Measurements from ENCODE around the gene PSMB11. TPM values are rescaled to one million over a fixed set of nuclear protein-coding genes. Genes with fewer than 3 reads are reported as not detected.

The PSMB11 gene
- total and polyA plus RNA-seq, 2 donors (not counting 3 experiments of a cell fraction or from before 2014, with no cell fraction given), result not detected

DNA sequence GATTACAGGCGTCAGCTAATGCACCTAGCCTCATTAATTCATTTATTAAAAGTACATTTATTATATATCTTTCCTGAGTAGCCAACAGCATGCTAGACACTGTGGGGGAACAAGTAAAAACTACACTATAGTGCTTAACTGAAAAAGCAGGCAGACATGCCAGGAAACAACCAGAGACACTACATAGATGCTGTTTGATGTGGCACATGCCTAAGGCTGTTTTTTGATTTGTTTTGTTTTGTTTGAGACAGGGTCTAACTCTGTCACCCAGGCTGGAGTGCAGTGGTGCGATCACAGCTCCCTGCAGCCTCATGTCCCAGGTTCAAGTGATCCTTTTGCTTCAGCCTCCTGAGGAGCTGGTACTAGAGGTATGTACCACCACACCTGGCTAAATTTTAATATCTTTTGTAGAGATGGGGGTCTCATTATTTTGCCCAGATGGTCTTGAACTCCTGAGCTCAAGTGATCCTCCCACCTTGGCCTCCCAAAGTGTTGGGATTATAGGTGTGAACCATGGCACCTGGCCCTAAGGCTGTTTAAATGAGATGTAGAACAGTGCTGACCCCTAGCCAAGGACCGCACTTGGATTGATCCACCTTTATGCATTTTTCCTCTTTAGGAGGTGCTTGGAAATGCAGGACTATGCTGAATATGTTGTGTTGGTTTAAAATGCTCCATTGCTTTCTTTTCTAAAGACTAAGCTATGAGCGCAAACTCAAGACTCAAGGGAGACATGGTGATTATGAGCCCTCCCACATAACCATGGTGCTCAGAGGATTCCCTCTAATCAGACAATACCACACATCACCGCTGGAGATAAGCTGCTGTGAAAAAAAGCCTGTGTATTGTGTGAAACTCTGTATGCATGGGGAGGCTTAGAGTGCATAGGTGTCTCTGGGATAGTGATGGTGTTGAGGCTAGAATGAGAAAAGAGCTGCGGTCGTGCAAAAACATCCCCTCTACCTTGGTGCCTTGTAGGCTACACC, 21.6 kb upstream of the PSMB11 start:
- intact Hi-C loops (cut with micrococcal nuclease), result no loop called here
- no peak for FAIRE-seq
- H3K27me3 ChIP-seq (ENCODE audit: control insufficient read depth in 2 of 2, insufficient read depth in 2 of 2, low read length in 2 of 2), result no peaks in the 10 kb centered on the region
- no peak overlapping the region for H2AFZ ChIP-seq (ENCODE audit: low read depth, low read length)
- no peak overlapping the region for H3K9ac ChIP-seq (replicated peaks; ENCODE audit: extremely low read depth, insufficient read depth, low read length)
- H3K36me3 ChIP-seq (ENCODE audit: control insufficient read depth in 2 of 2, extremely low read depth in 1 of 2, insufficient read depth in 2 of 2, low read length in 2 of 2), result peaks cover 3% of the 10 kb centered on the region in 2 experiments
- BruUV-seq (replicated peaks), result no TSS peak
- no peaks in the 10 kb centered on the region for H3K9me3 ChIP-seq (replicated peaks; ENCODE audit: control insufficient read depth, insufficient read depth, low read length)
- no peaks in the 10 kb centered on the region for H3K79me2 ChIP-seq (ENCODE audit: control insufficient read depth, insufficient read depth, low read length)
- H3K9me1 ChIP-seq (replicated peaks; ENCODE audit: control insufficient read depth, extremely low read depth, insufficient read depth, low read length), result no peaks in the 10 kb centered on the region
- H3K4me2 ChIP-seq (ENCODE audit: insufficient read depth, low read length), result no peak overlapping the region
- no peaks in the 10 kb centered on the region for H4K20me1 ChIP-seq (replicated peaks; ENCODE audit: control insufficient read depth, extremely low read depth, insufficient read depth, low read length)
- H3K4me3 ChIP-seq (replicated peaks in 1 of 3; ENCODE audit: insufficient read depth in 1 of 3, low read depth in 1 of 3, low read length in 3 of 3), result no peak overlapping the region
- ChIA-PET POLR2A (no interaction called here), CTCF (interaction anchor here (1.0 to 2.8 kb wide), 3 partner anchors 25 to 47 kb away, joined by 3 to 15 read pairs (median 3); no protein-coding TSS in a partner anchor)
- no peak for DNase-seq (ENCODE audit: low read depth, low spot score)
- H3K27ac ChIP-seq (ENCODE audit: insufficient read depth, low read depth, low read length), result no peak overlapping the region
- dilution Hi-C loops (cut with MboI; ENCODE audit: extremely low pct_ligation_motif_present, low sequenced_read_pairs), result no loop called here
- H3K4me1 ChIP-seq (ENCODE audit: control insufficient read depth, extremely low read depth, insufficient read depth, low read length), result no peaks in the 10 kb centered on the region
- TF ChIP-seq EZH2 (IDR thresholded peaks at IDR 0.05; ENCODE audit: borderline replicate concordance, low read depth, low read length, severe bottlenecking) (no peak), JUN (IDR thresholded peaks at IDR 0.05; ENCODE audit: borderline replicate concordance, insufficient read depth, insufficient read length, low read depth) (no peak), FOS (IDR thresholded peaks at IDR 0.05; ENCODE audit: borderline replicate concordance, insufficient read depth, low read length) (no peak), GATA2 (IDR thresholded peaks at IDR 0.05; ENCODE audit: insufficient read depth, insufficient read length, low read depth, low read length) (no peak), POLR2AphosphoS5 (IDR thresholded peaks at IDR 0.05; ENCODE audit: insufficient read depth, low read depth, low read length) (no peak), MYC (IDR thresholded peaks at IDR 0.05; ENCODE audit: low read depth, low read length) (no peak)
